NCI-H1105 (cell line): ENCODE measurements around the gene TMPRSS3.

ENCODE experiments used
- DNase-seq: peaks from one replicate; lab custom pipeline; 2025; lab: John Stamatoyannopoulos, UW

TMPRSS3 gene

GRCh38 chr21:42370894-42371654 lies 24.8 kb downstream of the TMPRSS3 start:
- no peak for DNase-seq

GRCh38 chr21:42369821-42370220 lies 26.0 kb downstream of the TMPRSS3 start:
- DNase-seq, result no peak

GRCh38 chr21:42367367-42368165 lies 28.3 kb downstream of the TMPRSS3 start:
- no peak for DNase-seq

GRCh38 chr21:42366292-42367010 lies 29.4 kb downstream of the TMPRSS3 start, which contains the start of gene TFF1:
TSS of gene TFF1 (minus strand) at chr21:42366535. CDS start at chr21:42366495, 40 bp downstream.
- DNase-seq, result no peak

GRCh38 chr21:42365770-42366169 lies 30.1 kb downstream of the TMPRSS3 start:
- no peak for DNase-seq

GRCh38 chr21:42364304-42364865 lies 31.5 kb downstream of the TMPRSS3 start:
- no peak for DNase-seq

- DNase-seq, result no peak
These were observed 32.5 kb downstream of the TMPRSS3 start for GRCh38 chr21:42363312-42363711.

GRCh38 chr21:42362700-42363099 lies 33.2 kb downstream of the TMPRSS3 start:
- no peak for DNase-seq

- DNase-seq, result no peak
These were observed 33.7 kb downstream of the TMPRSS3 start for GRCh38 chr21:42362198-42362597.

- DNase-seq, result no peak
These were observed 34.6 kb downstream of the TMPRSS3 start for GRCh38 chr21:42361286-42361685.

GRCh38 chr21:42360317-42360716 lies 35.5 kb downstream of the TMPRSS3 start:
- no peak for DNase-seq

- no peak for DNase-seq
These were observed 36.9 kb downstream of the TMPRSS3 start for GRCh38 chr21:42358937-42359336.

GRCh38 chr21:42358261-42358660 lies 37.6 kb downstream of the TMPRSS3 start:
- DNase-seq, result no peak

GRCh38 chr21:42357307-42357706 lies 38.5 kb downstream of the TMPRSS3 start:
- DNase-seq, result no peak

- DNase-seq, result no peak
These were observed 39.2 kb downstream of the TMPRSS3 start for GRCh38 chr21:42356650-42357049.

GRCh38 chr21:42356046-42356445 lies 39.8 kb downstream of the TMPRSS3 start:
- DNase-seq, result no peak

GRCh38 chr21:42353623-42354022 lies 42.2 kb downstream of the TMPRSS3 start:
- no peak for DNase-seq

- DNase-seq, result no peak
These were observed 43.3 kb downstream of the TMPRSS3 start for GRCh38 chr21:42352441-42353095.

- no peak for DNase-seq
These were observed 44.0 kb downstream of the TMPRSS3 start for GRCh38 chr21:42351626-42352440.

- DNase-seq, result no peak
These were observed 44.9 kb downstream of the TMPRSS3 start, which contains the start of gene TFF2 for GRCh38 chr21:42350927-42351426. TSS of gene TFF2 (minus strand) at chr21:42350994. CDS start at chr21:42350957, 37 bp downstream.
